Measurements from ENCODE around the gene ZNF536.
A peak's percentile ranks its signal among the peaks of the same experiment; 100 is the strongest.

ZNF536 gene

DNA sequence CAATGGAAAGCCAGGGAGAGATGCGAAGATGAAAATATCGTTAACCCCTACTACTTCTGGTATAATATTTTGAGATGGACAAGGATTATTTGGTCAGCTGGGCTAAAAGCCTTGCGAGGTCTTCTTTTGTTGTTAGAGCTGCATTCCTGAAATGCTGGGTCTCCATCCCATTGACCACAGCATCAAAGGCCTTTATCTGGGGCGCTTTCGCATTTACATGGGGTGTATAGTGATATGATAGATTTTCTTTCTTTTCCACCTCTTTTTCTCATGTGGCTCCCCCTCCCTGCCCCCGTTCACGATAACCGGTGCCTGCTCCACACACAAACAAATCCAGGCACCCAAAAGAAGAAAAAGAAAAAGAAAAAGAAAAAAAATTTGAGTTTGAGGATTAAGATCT is 77.5 kb downstream of the ZNF536 start:
- no peak overlapping the region for H3K27ac ChIP-seq
- H3K27me3 ChIP-seq (ENCODE audit: control insufficient read depth, insufficient read depth, low read length) = no peaks in the 10 kb centered on the region
- H3K9me3 ChIP-seq (ENCODE audit: control insufficient read depth, low read length) = no peaks in the 10 kb centered on the region
- H3K79me2 ChIP-seq = no peaks in the 10 kb centered on the region
- no peaks in the 10 kb centered on the region for H3K36me3 ChIP-seq (ENCODE audit: control insufficient read depth, insufficient read depth, low read length)
- TF ChIP-seq, protein P1, sequence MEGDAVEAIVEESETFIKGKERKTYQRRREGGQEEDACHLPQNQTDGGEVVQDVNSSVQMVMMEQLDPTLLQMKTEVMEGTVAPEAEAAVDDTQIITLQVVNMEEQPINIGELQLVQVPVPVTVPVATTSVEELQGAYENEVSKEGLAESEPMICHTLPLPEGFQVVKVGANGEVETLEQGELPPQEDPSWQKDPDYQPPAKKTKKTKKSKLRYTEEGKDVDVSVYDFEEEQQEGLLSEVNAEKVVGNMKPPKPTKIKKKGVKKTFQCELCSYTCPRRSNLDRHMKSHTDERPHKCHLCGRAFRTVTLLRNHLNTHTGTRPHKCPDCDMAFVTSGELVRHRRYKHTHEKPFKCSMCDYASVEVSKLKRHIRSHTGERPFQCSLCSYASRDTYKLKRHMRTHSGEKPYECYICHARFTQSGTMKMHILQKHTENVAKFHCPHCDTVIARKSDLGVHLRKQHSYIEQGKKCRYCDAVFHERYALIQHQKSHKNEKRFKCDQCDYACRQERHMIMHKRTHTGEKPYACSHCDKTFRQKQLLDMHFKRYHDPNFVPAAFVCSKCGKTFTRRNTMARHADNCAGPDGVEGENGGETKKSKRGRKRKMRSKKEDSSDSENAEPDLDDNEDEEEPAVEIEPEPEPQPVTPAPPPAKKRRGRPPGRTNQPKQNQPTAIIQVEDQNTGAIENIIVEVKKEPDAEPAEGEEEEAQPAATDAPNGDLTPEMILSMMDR (IDR thresholded peaks at IDR 0.05) = no peak
- H3K4me1 ChIP-seq = no peaks in the 10 kb centered on the region
- H2AFZ ChIP-seq = no peak overlapping the region
- no peak overlapping the region for H3K9ac ChIP-seq
- peak overlapping the region; percentile 39 for H3K4me3 ChIP-seq (ENCODE audit: low read depth, low read length)
- H3K4me2 ChIP-seq (ENCODE audit: low read length) = peak overlapping the region; percentile 41

DNA sequence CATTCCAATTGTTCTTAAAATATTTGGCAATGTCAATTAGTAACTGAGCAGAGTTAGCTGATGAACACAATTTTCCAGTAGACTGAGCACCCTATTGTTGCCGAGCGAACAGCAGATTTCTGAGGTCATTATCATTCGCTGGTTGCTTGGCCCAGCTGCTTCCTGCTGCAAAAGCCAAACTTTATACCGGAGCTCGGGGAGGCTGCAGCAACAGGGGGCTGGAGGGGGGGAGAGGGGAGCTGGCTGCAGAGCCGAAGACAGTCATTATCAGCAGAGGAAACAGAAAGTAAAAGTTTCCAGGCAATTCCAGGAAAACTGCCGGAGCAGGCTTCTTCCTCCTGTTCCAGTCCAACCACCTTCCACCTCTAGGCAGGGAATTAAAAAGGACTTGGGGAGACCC is 77.9 kb downstream of the ZNF536 start:
- no peaks in the 10 kb centered on the region for H3K9me3 ChIP-seq (ENCODE audit: control insufficient read depth, low read length)
- peak overlapping the region; percentile 41 for H3K4me2 ChIP-seq (ENCODE audit: low read length)
- no peak overlapping the region for H2AFZ ChIP-seq
- peak overlapping the region; percentile 39 for H3K4me3 ChIP-seq (ENCODE audit: low read depth, low read length)
- TF ChIP-seq, protein P1 (IDR thresholded peaks at IDR 0.05) = no peak
- no peak overlapping the region for H3K27ac ChIP-seq
- no peak overlapping the region for H3K9ac ChIP-seq
- no peaks in the 10 kb centered on the region for H3K79me2 ChIP-seq
- H3K4me1 ChIP-seq = no peaks in the 10 kb centered on the region
- no peaks in the 10 kb centered on the region for H3K27me3 ChIP-seq (ENCODE audit: control insufficient read depth, insufficient read depth, low read length)
- no peaks in the 10 kb centered on the region for H3K36me3 ChIP-seq (ENCODE audit: control insufficient read depth, insufficient read depth, low read length)

DNA sequence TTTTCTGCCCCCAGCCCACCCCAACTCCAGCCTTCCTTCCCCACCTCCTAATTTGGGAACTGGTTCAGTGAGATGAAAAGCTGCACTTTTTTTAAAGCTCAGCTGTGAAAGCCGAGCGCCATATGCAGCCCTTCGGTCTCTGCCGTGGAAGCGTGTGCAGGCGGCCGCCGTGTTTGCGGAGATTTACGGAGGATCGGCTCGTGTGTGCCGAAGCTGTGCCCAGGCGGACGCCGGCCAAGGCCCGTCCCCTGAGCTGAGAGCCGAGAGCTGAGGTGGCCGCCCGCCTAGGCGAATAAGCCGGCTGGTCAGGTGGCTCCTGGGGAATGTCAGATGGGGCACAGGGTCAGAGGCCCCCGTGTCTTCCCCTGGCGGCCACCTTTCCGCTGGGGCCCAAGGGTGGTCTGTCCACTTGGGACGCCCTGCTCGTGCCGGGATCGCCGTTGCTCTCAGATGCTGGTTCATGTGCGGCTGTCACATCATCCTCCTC is 78.7 kb downstream of the ZNF536 start:
- no peak overlapping the region for H2AFZ ChIP-seq
- no peaks in the 10 kb centered on the region for H3K79me2 ChIP-seq
- TF ChIP-seq, protein P1 (IDR thresholded peaks at IDR 0.05) = no peak
- H3K4me2 ChIP-seq (ENCODE audit: low read length) = peak overlapping the region; percentile 37
- peak overlapping the region; percentile 30 for H3K4me3 ChIP-seq (ENCODE audit: low read depth, low read length)
- H3K27me3 ChIP-seq (ENCODE audit: control insufficient read depth, insufficient read depth, low read length) = no peaks in the 10 kb centered on the region
- no peak overlapping the region for H3K9ac ChIP-seq
- H3K4me1 ChIP-seq = no peaks in the 10 kb centered on the region
- no peaks in the 10 kb centered on the region for H3K9me3 ChIP-seq (ENCODE audit: control insufficient read depth, low read length)
- H3K27ac ChIP-seq = no peak overlapping the region
- no peaks in the 10 kb centered on the region for H3K36me3 ChIP-seq (ENCODE audit: control insufficient read depth, insufficient read depth, low read length)

DNA sequence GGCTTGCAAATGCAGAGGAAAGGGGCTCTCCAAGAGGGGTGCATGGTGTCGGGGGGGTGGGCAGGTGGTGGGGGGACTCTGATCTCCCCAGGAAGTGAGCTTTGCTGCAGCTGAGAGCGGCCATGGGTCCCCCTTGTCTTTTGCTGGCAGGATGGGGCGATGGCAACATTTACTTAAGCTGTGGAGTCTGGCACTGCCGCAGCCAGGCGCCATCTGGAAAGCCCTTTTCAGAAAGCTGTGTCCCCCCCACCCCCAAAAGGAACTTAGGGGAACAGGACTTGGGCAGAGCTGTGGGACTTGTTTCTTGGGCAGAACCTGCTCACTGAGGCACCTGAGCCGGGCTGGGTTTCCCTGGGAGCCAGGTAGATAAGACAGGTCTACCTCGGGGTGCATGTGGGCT is 80.7 kb downstream of the ZNF536 start:
- TF ChIP-seq, protein P1 (IDR thresholded peaks at IDR 0.05) = no peak
- Histone ChIP-seq H3K9me3 (ENCODE audit: control insufficient read depth, low read length) (no peaks in the 10 kb centered on the region), H3K27ac (no peak overlapping the region), H2AFZ (no peak overlapping the region), H3K4me2 (ENCODE audit: low read length) (no peak overlapping the region), H3K4me3 (ENCODE audit: low read depth, low read length) (no peak overlapping the region), H3K36me3 (ENCODE audit: control insufficient read depth, insufficient read depth, low read length) (no peaks in the 10 kb centered on the region), H3K4me1 (no peaks in the 10 kb centered on the region), H3K27me3 (ENCODE audit: control insufficient read depth, insufficient read depth, low read length) (no peaks in the 10 kb centered on the region), H3K9ac (no peak overlapping the region), H3K79me2 (no peaks in the 10 kb centered on the region)

DNA sequence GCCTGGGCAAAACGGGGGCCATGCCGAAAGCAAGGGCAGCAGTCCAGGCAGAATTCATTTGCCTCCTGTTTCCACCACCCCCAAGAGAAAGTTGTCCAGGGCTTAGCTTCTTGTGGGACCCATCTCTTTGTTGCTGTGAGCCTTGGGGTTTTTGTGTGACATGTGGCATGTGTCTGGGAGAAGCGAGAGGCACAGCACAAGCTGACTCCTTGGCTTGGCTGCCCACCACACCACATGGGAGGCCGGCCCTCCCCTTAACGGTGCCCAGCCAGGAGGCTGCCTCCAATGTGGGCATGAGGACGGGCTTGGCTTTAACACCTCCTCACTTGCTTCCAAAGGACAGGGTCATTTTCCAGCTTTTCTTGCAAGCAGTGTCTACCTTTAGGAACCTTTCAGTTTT is 81.6 kb downstream of the ZNF536 start:
- Histone ChIP-seq H3K27me3 (ENCODE audit: control insufficient read depth, insufficient read depth, low read length) (no peaks in the 10 kb centered on the region), H3K4me2 (ENCODE audit: low read length) (no peak overlapping the region), H3K9me3 (ENCODE audit: control insufficient read depth, low read length) (no peaks in the 10 kb centered on the region), H3K36me3 (ENCODE audit: control insufficient read depth, insufficient read depth, low read length) (no peaks in the 10 kb centered on the region), H3K4me3 (ENCODE audit: low read depth, low read length) (no peak overlapping the region), H3K9ac (no peak overlapping the region), H3K4me1 (no peaks in the 10 kb centered on the region), H2AFZ (no peak overlapping the region), H3K27ac (no peak overlapping the region), H3K79me2 (no peaks in the 10 kb centered on the region)
- TF ChIP-seq, protein P1 (IDR thresholded peaks at IDR 0.05) = no peak

Measured in parathyroid adenoma (tissue), 2 donors.